Tibial artery (tissue), 4 donors: ENCODE data around the gene ZMIZ2.

ENCODE experiments used
- DNase-seq, 2 donors: peaks; one replicate each; pipeline ENCODE4 v3.0.0-alpha.2; 2019
- H3K27ac ChIP-seq, 2 donors: fragments of 200-600 bp; sonication (generic) in 1 of 2; 1 replicate in 1 of 2; 2 replicates in 1 of 2; pipeline ENCODE4 v1.5.1; 2018 to 2019; ENCODE audit warnings: mild to moderate bottlenecking in 1 of 2
- H3K27me3 ChIP-seq, 2 donors: fragments of 200-600 bp; sonication (generic) in 1 of 2; one replicate each; pipeline versions ENCODE4 v1.5.1 to v1.6.0; 2016 to 2019
- H3K36me3 ChIP-seq, 3 donors: fragments of 200-600 bp; sonication (generic) in 2 of 3; one replicate each; pipeline ENCODE4 v1.5.1; 2016 to 2019; ENCODE audit warnings: mild to moderate bottlenecking in 2 of 3
- H3K4me1 ChIP-seq, 4 donors: fragments of 200-600 bp; sonication (generic) in 2 of 4; 1 replicate in 3 of 4; 2 replicates in 1 of 4; pipeline ENCODE4 v1.5.1; 2016 to 2019
- H3K4me3 ChIP-seq, 2 donors: fragments of 200-600 bp; sonication (generic) in 1 of 2; 1 replicate in 1 of 2; 2 replicates in 1 of 2; pipeline ENCODE4 v1.5.1; 2018 to 2019; ENCODE audit warnings: mild to moderate bottlenecking in 2 of 2
- H3K9me3 ChIP-seq, 3 donors: fragments of 200-600 bp; sonication (generic) in 1 of 3; one replicate each; pipeline ENCODE4 v1.5.1; 2016 to 2019
- CTCF ChIP-seq, 2 experiments: fragments of 200-600 bp in 1 of 2; fragments of 450-650 bp in 1 of 2; IDR thresholded peaks; one replicate each; pipeline ENCODE4 v1.5.1; 2017 to 2019; ENCODE audit warnings: antibody characterized with exemption in 2 of 2, mild to moderate bottlenecking in 1 of 2, moderate library complexity in 1 of 2
- intact Hi-C: fragments of 100-400 bp; cut with DNase I; formaldehyde crosslinking; loops from one replicate; pipeline ENCODE4 v1.15.0; 2023; ENCODE audit warnings: low total_unique reads

ZMIZ2 gene

GRCh38 chr7:44762300-44762699 is 13.7 kb downstream of the ZMIZ2 start:
- TF ChIP-seq CTCF (IDR thresholded peaks at IDR 0.05): no peak
- DNase-seq: no peak
- H3K4me3 ChIP-seq: no peak overlapping the region
- H3K27me3 ChIP-seq: no peaks in the 10 kb centered on the region
- H3K9me3 ChIP-seq: no peaks in the 10 kb centered on the region
- no peak overlapping the region for H3K27ac ChIP-seq
- H3K36me3 ChIP-seq: peaks cover 64 to 95% (median 88%) of the 10 kb centered on the region in 3 donors
- H3K4me1 ChIP-seq: peaks cover 0 to 5% (median 3%) of the 10 kb centered on the region in 4 donors
- intact Hi-C loops: no loop called here

GRCh38 chr7:44762726-44763522 is 14.3 kb downstream of the ZMIZ2 start:
- no peaks in the 10 kb centered on the region for H3K27me3 ChIP-seq
- intact Hi-C loops: no loop called here
- peaks cover 60 to 95% (median 88%) of the 10 kb centered on the region in 3 donors for H3K36me3 ChIP-seq
- no peak for TF ChIP-seq CTCF (IDR thresholded peaks at IDR 0.05)
- H3K4me3 ChIP-seq: no peak overlapping the region
- DNase-seq: no peak
- H3K9me3 ChIP-seq: no peaks in the 10 kb centered on the region
- peaks cover 0 to 7% (median 4%) of the 10 kb centered on the region in 4 donors for H3K4me1 ChIP-seq
- H3K27ac ChIP-seq: no peak overlapping the region

- H3K4me3 ChIP-seq: no peak overlapping the region
- H3K4me1 ChIP-seq: peaks cover 0 to 19% (median 16%) of the 10 kb centered on the region in 4 donors
- DNase-seq: no peak
- peaks cover 55 to 89% (median 80%) of the 10 kb centered on the region in 3 donors for H3K36me3 ChIP-seq
- H3K27ac ChIP-seq: no peak overlapping the region
- H3K27me3 ChIP-seq: no peaks in the 10 kb centered on the region
- TF ChIP-seq CTCF (IDR thresholded peaks at IDR 0.05): no peak
- intact Hi-C loops: no loop called here
- no peaks in the 10 kb centered on the region for H3K9me3 ChIP-seq
Measured at GRCh38 chr7:44764081-44764480, 15.4 kb downstream of the ZMIZ2 start.

- H3K9me3 ChIP-seq: no peaks in the 10 kb centered on the region
- no peak overlapping the region for H3K27ac ChIP-seq
- peaks cover 47 to 81% (median 72%) of the 10 kb centered on the region in 3 donors for H3K36me3 ChIP-seq
- no peaks in the 10 kb centered on the region for H3K27me3 ChIP-seq
- no peak for DNase-seq
- H3K4me1 ChIP-seq: peaks cover 0 to 27% (median 24%) of the 10 kb centered on the region in 4 donors
- TF ChIP-seq CTCF (IDR thresholded peaks at IDR 0.05): no peak
- H3K4me3 ChIP-seq: no peak overlapping the region
- intact Hi-C loops: no loop called here
Measured at GRCh38 chr7:44764665-44765578, 16.3 kb downstream of the ZMIZ2 start.

GRCh38 chr7:44765579-44766415 is 17.1 kb downstream of the ZMIZ2 start:
- no peaks in the 10 kb centered on the region for H3K9me3 ChIP-seq
- no peak overlapping the region for H3K4me3 ChIP-seq
- H3K4me1 ChIP-seq: peaks cover 0 to 36% (median 32%) of the 10 kb centered on the region in 4 donors
- peaks cover 39 to 72% (median 66%) of the 10 kb centered on the region in 3 donors for H3K36me3 ChIP-seq
- no peak for DNase-seq
- intact Hi-C loops: no loop called here
- no peaks in the 10 kb centered on the region for H3K27me3 ChIP-seq
- TF ChIP-seq CTCF (IDR thresholded peaks at IDR 0.05): no peak
- H3K27ac ChIP-seq: no peak overlapping the region
